HEK293 (cell line): ENCODE results near the gene C2CD3.
"Not testable (repeated sequence)": the region's sequence is repeated elsewhere in the genome, so short reads cannot be mapped to it uniquely, and the experiment has no call there.

Experiments used
- CTCF ChIA-PET: fragments of 350-600 bp; formaldehyde crosslinking; extraction: SDS; loops from one replicate; lab custom pipeline; 2021; ENCODE audit warnings: antibody characterized with exemption; lab: Yijun Ruan, JAX
- POLR2A ChIA-PET: fragments of 300-600 bp; formaldehyde crosslinking; extraction: SDS; loops from one replicate; lab custom pipeline; 2020; ENCODE audit warnings: antibody characterized with exemption, inconsistent platforms; lab: Yijun Ruan, JAX
- H3K27ac ChIP-seq: fragments of 200-500 bp; sonication (Bioruptor generic); 2 replicates; pipeline ENCODE4 v1.5.1; 2014; ENCODE audit warnings: low read depth, low read length, control low read depth, inconsistent platforms; ENCODE audit errors: extremely low read depth
- H3K36me3 ChIP-seq, 2 experiments: fragments of 200-500 bp in 1 of 2; sonication (Bioruptor generic) in 1 of 2; 1 replicate in 1 of 2; 2 replicates in 1 of 2; pipeline ENCODE4 v1.5.1; 2014 to 2017; ENCODE audit warnings: inconsistent platforms in 2 of 2, low read length in 2 of 2; ENCODE audit not compliant: control insufficient read depth in 2 of 2, insufficient read depth in 1 of 2
- H3K4me1 ChIP-seq: fragments of 200-500 bp; sonication (Bioruptor generic); 2 replicates; pipeline ENCODE4 v1.5.1; 2014; ENCODE audit warnings: mild to moderate bottlenecking, low read length, inconsistent platforms; ENCODE audit not compliant: control insufficient read depth, insufficient read depth
- H3K4me3 ChIP-seq: 2 replicates; pipeline ENCODE4 v1.5.1; 2011; ENCODE audit warnings: low read depth, mild to moderate bottlenecking, control low read depth, low read length, moderate library complexity
- H3K9me3 ChIP-seq: fragments of 200-500 bp; sonication (Bioruptor generic); 2 replicates; pipeline ENCODE4 v1.5.1; 2014; ENCODE audit warnings: low read depth, low read length, inconsistent platforms; ENCODE audit not compliant: control insufficient read depth, insufficient read depth
- IKZF3 ChIP-seq: fragments of 450-650 bp; IDR thresholded peaks from 2 replicates; pipeline ENCODE4 v1.5.0; 2018; ENCODE audit warnings: missing biosample characterization, mild to moderate bottlenecking, missing genetic modification characterization, moderate library complexity
- KLF9 ChIP-seq: fragments of 450-650 bp; formaldehyde crosslinking; IDR thresholded peaks from 2 replicates; pipeline ENCODE4 v1.5.1; 2016; ENCODE audit warnings: missing biosample characterization, missing genetic modification characterization, low read depth
- MZF1 ChIP-seq: fragments of 450-650 bp; formaldehyde crosslinking; IDR thresholded peaks from 2 replicates; pipeline ENCODE4 v1.5.1; 2017; ENCODE audit warnings: missing biosample characterization, missing genetic modification characterization, borderline replicate concordance
- SP3 ChIP-seq: fragments of 450-650 bp; formaldehyde crosslinking; IDR thresholded peaks from 2 replicates; pipeline ENCODE4 v1.5.1; 2016; ENCODE audit warnings: missing biosample characterization, missing genetic modification characterization
- YY2 ChIP-seq: fragments of 450-650 bp; formaldehyde crosslinking; IDR thresholded peaks from 2 replicates; pipeline ENCODE4 v1.5.1; 2016; ENCODE audit warnings: missing biosample characterization, missing genetic modification characterization
- ZNF146 ChIP-seq: fragments of 450-650 bp; formaldehyde crosslinking; IDR thresholded peaks from 2 replicates; pipeline ENCODE4 v1.5.1; 2016; ENCODE audit warnings: missing biosample characterization, missing genetic modification characterization
- ZNF169 ChIP-seq: fragments of 450-650 bp; formaldehyde crosslinking; IDR thresholded peaks from 2 replicates; pipeline ENCODE4 v1.5.1; 2016; ENCODE audit warnings: missing biosample characterization, missing genetic modification characterization
- ZNF2 ChIP-seq: fragments of 450-650 bp; formaldehyde crosslinking; IDR thresholded peaks from 2 replicates; pipeline ENCODE4 v1.5.1; 2016; ENCODE audit warnings: missing biosample characterization, missing genetic modification characterization
- ZNF311 ChIP-seq: fragments of 450-650 bp; formaldehyde crosslinking; IDR thresholded peaks from 2 replicates; pipeline ENCODE4 v1.5.1; 2017; ENCODE audit warnings: missing biosample characterization, missing genetic modification characterization, borderline replicate concordance
- ZNF335 ChIP-seq: fragments of 450-650 bp; formaldehyde crosslinking; conservative IDR thresholded peaks from 2 replicates; pipeline ENCODE4 v1.5.1; 2016; ENCODE audit warnings: missing biosample characterization, missing genetic modification characterization
- ZNF433 ChIP-seq: fragments of 450-650 bp; formaldehyde crosslinking; IDR thresholded peaks from 2 replicates; pipeline ENCODE4 v1.5.1; 2016; ENCODE audit warnings: missing biosample characterization, missing genetic modification characterization, low read depth
- ZNF521 ChIP-seq: fragments of 450-650 bp; formaldehyde crosslinking; IDR thresholded peaks from 2 replicates; pipeline ENCODE4 v1.5.1; 2017; ENCODE audit warnings: missing biosample characterization, mild to moderate bottlenecking, missing genetic modification characterization
- ZNF670 ChIP-seq: fragments of 450-650 bp; formaldehyde crosslinking; IDR thresholded peaks from 2 replicates; pipeline ENCODE4 v1.5.1; 2016; ENCODE audit warnings: missing biosample characterization, missing genetic modification characterization, low read depth
- ZNF785 ChIP-seq: fragments of 450-650 bp; formaldehyde crosslinking; IDR thresholded peaks from 2 replicates; pipeline ENCODE4 v1.5.1; 2016; ENCODE audit warnings: missing biosample characterization, missing genetic modification characterization
- TF ChIP-seq, protein P1 (sequence below): fragments of 450-650 bp; formaldehyde crosslinking; conservative IDR thresholded peaks from 2 replicates; pipeline ENCODE4 v1.5.1; 2016; ENCODE audit warnings: low read depth, missing biosample characterization, missing genetic modification characterization
- TF ChIP-seq, protein P2 (sequence below): sonication (generic); formaldehyde crosslinking; IDR thresholded peaks from 2 replicates; pipeline ENCODE4 v1.8.1; 2022; ENCODE audit warnings: mild to moderate bottlenecking, moderate library complexity, missing genetic modification reagents
- TF ChIP-seq, protein P3 (sequence below): fragments of 450-650 bp; IDR thresholded peaks from 2 replicates; pipeline ENCODE4 v1.5.1; 2018; ENCODE audit warnings: missing biosample characterization, missing genetic modification characterization
- TF ChIP-seq, protein P4 (sequence below): fragments of 450-650 bp; formaldehyde crosslinking; IDR thresholded peaks from 2 replicates; pipeline ENCODE4 v1.5.1; 2016; ENCODE audit warnings: missing biosample characterization, missing genetic modification characterization
- TF ChIP-seq, protein P5 (sequence below): fragments of 450-650 bp; formaldehyde crosslinking; IDR thresholded peaks from 2 replicates; pipeline ENCODE4 v1.5.1; 2016; ENCODE audit warnings: missing biosample characterization, missing genetic modification characterization

Gene C2CD3

DNA sequence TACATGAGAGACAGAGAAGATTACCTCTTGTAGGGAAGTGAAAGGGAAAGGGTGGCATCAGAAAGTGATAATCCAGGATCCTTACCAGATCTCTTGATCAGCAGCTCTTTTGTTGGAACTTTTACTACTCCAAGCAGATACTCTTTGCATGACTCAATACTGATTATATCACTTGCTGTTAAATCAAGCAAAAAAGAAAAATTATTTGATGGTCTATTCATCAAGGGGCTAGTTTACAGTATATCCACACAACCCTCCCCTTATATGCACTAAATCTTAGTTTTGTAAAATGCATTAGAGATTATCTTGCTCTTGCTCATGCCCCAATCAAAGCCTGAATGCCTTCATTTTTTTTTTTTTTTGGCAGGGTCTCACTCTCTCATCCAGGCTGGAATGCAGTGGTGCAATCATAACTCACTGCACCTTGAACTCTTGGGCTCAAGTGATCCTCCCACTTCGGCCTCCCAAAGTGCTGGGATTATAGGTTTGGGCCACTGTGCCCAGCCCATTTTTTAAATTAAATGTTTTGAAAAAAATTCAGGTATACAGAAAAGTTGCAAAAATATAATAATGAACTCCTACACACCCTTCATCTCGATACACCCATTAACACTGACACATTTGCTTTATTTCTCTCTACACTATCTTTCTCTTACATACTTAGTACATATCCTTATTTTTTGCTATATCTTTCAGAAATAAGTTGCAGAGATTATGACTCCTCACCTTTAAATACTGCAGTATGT lies 85.8 kb downstream of the C2CD3 start (continued):
- TF ChIP-seq, protein P1, sequence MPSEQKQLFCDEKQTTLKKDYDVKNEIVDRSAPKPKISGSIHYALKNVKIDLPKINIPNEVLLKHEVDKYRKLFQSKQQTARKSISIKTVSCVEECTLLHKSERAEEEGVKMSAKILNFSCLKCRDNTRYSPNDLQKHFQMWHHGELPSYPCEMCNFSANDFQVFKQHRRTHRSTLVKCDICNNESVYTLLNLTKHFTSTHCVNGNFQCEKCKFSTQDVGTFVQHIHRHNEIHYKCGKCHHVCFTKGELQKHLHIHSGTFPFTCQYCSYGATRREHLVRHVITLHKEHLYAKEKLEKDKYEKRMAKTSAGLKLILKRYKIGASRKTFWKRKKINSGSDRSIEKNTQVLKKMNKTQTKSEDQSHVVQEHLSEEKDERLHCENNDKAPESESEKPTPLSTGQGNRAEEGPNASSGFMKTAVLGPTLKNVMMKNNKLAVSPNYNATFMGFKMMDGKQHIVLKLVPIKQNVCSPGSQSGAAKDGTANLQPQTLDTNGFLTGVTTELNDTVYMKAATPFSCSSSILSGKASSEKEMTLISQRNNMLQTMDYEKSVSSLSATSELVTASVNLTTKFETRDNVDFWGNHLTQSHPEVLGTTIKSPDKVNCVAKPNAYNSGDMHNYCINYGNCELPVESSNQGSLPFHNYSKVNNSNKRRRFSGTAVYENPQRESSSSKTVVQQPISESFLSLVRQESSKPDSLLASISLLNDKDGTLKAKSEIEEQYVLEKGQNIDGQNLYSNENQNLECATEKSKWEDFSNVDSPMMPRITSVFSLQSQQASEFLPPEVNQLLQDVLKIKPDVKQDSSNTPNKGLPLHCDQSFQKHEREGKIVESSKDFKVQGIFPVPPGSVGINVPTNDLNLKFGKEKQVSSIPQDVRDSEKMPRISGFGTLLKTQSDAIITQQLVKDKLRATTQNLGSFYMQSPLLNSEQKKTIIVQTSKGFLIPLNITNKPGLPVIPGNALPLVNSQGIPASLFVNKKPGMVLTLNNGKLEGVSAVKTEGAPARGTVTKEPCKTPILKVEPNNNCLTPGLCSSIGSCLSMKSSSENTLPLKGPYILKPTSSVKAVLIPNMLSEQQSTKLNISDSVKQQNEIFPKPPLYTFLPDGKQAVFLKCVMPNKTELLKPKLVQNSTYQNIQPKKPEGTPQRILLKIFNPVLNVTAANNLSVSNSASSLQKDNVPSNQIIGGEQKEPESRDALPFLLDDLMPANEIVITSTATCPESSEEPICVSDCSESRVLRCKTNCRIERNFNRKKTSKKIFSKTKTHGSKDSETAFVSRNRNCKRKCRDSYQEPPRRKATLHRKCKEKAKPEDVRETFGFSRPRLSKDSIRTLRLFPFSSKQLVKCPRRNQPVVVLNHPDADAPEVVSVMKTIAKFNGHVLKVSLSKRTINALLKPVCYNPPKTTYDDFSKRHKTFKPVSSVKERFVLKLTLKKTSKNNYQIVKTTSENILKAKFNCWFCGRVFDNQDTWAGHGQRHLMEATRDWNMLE (tag by site-specific recombination) = no peak
- no peak for TF ChIP-seq YY2 (tag by site-specific recombination)
- no peak for TF ChIP-seq ZNF433
- TF ChIP-seq, protein P2, sequence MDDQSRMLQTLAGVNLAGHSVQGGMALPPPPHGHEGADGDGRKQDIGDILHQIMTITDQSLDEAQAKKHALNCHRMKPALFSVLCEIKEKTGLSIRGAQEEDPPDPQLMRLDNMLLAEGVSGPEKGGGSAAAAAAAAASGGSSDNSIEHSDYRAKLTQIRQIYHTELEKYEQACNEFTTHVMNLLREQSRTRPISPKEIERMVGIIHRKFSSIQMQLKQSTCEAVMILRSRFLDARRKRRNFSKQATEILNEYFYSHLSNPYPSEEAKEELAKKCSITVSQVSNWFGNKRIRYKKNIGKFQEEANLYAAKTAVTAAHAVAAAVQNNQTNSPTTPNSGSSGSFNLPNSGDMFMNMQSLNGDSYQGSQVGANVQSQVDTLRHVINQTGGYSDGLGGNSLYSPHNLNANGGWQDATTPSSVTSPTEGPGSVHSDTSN = no peak
- TF ChIP-seq MZF1 = no peak
- TF ChIP-seq ZNF169 = no peak

DNA sequence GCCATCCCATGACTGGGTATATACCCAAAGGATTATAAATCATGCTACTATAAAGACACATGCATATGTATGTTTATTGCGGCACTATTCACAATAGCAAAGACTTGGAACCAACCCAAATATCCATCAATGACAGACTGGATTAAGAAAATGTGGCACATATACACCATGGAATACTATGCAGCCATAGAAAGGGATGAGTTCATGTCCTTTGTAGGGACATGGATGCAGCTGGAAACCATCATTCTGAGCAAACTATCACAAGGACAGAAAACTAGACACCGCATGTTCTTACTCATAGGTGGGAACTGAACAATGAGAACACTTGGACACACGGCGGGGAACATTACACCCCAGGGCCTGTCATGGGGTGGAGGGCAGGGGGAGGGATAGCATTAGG lies 86.9 kb downstream of the C2CD3 start:
- H3K4me1 ChIP-seq, H3K9me3 ChIP-seq, CTCF ChIA-PET, H3K4me3 ChIP-seq, H3K27ac ChIP-seq, POLR2A ChIA-PET: not testable (repeated sequence)
- TF ChIP-seq ZNF146 (tag by site-specific recombination) = peak; percentile 61
- peaks cover 0 to 46% of the 10 kb centered on the region in 2 experiments; a peak in 1 of 3 replicates for H3K36me3 ChIP-seq

DNA sequence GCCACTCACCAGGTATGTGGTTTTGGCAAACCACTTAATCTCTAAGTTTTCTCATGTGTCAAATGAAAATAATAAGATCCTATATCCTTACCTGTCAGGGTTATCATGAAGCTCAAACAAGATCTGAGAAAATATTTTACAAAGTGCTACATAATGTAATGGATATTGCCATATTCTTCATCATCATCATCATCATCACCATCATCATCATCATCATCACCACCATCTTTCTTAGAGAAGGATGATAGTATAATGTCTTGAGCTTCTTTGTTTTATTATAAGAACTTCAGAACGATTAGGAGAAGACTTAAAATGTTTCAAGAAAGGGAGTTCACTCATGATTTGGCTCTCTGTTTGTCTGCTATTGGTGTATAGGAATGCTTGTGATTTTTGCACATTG lies 89.4 kb downstream of the C2CD3 start:
- Histone ChIP-seq H3K4me1 (no peaks in the 10 kb centered on the region), H3K27ac (no peak overlapping the region), H3K4me3 (no peak overlapping the region), H3K9me3 (no peaks in the 10 kb centered on the region), H3K36me3 (peaks cover 0 to 56% of the 10 kb centered on the region in 2 experiments; a peak in 1 of 3 replicates)
- TF ChIP-seq, protein P3, sequence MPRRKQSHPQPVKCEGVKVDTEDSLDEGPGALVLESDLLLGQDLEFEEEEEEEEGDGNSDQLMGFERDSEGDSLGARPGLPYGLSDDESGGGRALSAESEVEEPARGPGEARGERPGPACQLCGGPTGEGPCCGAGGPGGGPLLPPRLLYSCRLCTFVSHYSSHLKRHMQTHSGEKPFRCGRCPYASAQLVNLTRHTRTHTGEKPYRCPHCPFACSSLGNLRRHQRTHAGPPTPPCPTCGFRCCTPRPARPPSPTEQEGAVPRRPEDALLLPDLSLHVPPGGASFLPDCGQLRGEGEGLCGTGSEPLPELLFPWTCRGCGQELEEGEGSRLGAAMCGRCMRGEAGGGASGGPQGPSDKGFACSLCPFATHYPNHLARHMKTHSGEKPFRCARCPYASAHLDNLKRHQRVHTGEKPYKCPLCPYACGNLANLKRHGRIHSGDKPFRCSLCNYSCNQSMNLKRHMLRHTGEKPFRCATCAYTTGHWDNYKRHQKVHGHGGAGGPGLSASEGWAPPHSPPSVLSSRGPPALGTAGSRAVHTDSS (tag by site-specific recombination) = peak; percentile 94
- TF ChIP-seq, protein P4, sequence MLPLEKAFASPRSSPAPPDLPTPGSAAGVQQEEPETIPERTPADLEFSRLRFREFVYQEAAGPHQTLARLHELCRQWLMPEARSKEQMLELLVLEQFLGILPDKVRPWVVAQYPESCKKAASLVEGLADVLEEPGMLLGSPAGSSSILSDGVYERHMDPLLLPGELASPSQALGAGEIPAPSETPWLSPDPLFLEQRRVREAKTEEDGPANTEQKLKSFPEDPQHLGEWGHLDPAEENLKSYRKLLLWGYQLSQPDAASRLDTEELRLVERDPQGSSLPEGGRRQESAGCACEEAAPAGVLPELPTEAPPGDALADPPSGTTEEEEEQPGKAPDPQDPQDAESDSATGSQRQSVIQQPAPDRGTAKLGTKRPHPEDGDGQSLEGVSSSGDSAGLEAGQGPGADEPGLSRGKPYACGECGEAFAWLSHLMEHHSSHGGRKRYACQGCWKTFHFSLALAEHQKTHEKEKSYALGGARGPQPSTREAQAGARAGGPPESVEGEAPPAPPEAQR (tag by site-specific recombination) = no peak
- CTCF ChIA-PET = interaction anchor here (0.7 kb wide), 1 partner anchor 87 kb away, joined by 3 read pairs; no protein-coding TSS in a partner anchor
- POLR2A ChIA-PET = no interaction called here

DNA sequence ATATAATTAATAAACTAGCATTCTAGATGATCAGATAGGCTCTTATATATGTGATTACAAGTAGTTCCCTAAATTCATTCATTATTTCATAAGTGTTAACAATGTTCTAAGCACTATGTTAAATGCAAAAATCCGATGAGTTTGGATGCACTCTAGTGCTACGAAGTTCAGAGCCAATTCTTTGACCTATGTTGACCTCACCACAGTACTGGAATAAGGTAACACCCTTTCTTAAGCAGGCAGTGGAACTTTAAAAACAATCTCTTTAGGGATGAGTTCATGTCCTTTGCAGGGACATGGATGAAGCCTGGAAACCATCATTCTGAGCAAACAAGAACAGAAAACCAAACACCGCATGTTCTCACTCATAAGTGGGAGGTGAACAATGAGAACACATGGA lies 93.6 kb downstream of the C2CD3 start:
- H3K4me3 ChIP-seq = no peak overlapping the region
- H3K36me3 ChIP-seq = peaks cover 0 to 56% of the 10 kb centered on the region in 2 experiments; a peak in 1 of 3 replicates
- ChIA-PET POLR2A (no interaction called here), CTCF (no interaction called here)
- no peaks in the 10 kb centered on the region for H3K4me1 ChIP-seq
- H3K27ac ChIP-seq = no peak overlapping the region
- no peaks in the 10 kb centered on the region for H3K9me3 ChIP-seq
- TF ChIP-seq ZNF311 = no peak
- TF ChIP-seq ZNF670 (tag by site-specific recombination) = no peak
- no peak for TF ChIP-seq SP3 (tag by site-specific recombination)
- no peak for TF ChIP-seq IKZF3
- TF ChIP-seq ZNF146 (tag by site-specific recombination) = no peak
- no peak for TF ChIP-seq ZNF521 (tag by site-specific recombination)
- no peak for TF ChIP-seq ZNF785
- no peak for TF ChIP-seq ZNF335 (tag by site-specific recombination)
- TF ChIP-seq, protein P5, sequence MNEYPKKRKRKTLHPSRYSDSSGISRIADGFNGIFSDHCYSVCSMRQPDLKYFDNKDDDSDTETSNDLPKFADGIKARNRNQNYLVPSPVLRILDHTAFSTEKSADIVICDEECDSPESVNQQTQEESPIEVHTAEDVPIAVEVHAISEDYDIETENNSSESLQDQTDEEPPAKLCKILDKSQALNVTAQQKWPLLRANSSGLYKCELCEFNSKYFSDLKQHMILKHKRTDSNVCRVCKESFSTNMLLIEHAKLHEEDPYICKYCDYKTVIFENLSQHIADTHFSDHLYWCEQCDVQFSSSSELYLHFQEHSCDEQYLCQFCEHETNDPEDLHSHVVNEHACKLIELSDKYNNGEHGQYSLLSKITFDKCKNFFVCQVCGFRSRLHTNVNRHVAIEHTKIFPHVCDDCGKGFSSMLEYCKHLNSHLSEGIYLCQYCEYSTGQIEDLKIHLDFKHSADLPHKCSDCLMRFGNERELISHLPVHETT = no peak
- no peak for TF ChIP-seq ZNF2
- no peak for TF ChIP-seq KLF9
